C4-2B (cell line): ENCODE results near the gene CREB3L1.

ENCODE experiments used
- H3K27ac ChIP-seq: fragments of 450-650 bp; 2 replicates; pipeline ENCODE4 v1.5.1; 2017
- ZFX ChIP-seq: fragments of 450-650 bp; IDR thresholded peaks from 2 replicates; pipeline ENCODE4 v1.6.1; 2017
- TF ChIP-seq, protein P1 (sequence below): fragments of 450-650 bp; conservative IDR thresholded peaks from 2 replicates; pipeline ENCODE4 v1.5.1; 2017; ENCODE audit warnings: mild to moderate bottlenecking

Gene CREB3L1

DNA sequence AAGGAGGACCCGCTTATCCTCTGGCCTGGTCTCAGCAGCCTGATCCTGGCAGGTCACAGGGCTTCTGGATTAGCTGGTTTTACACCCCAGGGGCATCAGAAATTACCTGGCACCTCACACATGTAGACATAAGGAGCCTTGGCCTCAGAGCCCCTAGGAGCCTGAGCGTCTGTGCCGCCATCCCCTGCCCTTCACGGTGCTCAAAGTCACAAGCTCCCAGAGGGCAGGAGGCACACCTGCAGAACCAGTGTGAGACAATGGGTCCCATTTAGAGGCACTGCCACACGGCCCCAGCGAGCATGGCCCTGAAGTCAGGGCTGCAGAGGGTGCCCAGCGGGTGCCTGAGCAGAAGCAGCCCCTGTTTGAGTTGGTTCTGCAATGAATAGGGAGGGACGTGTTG is 73.7 kb downstream of the CREB3L1 start:
- no peak for TF ChIP-seq ZFX
- TF ChIP-seq, protein P1, sequence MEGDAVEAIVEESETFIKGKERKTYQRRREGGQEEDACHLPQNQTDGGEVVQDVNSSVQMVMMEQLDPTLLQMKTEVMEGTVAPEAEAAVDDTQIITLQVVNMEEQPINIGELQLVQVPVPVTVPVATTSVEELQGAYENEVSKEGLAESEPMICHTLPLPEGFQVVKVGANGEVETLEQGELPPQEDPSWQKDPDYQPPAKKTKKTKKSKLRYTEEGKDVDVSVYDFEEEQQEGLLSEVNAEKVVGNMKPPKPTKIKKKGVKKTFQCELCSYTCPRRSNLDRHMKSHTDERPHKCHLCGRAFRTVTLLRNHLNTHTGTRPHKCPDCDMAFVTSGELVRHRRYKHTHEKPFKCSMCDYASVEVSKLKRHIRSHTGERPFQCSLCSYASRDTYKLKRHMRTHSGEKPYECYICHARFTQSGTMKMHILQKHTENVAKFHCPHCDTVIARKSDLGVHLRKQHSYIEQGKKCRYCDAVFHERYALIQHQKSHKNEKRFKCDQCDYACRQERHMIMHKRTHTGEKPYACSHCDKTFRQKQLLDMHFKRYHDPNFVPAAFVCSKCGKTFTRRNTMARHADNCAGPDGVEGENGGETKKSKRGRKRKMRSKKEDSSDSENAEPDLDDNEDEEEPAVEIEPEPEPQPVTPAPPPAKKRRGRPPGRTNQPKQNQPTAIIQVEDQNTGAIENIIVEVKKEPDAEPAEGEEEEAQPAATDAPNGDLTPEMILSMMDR: no peak
- no peak overlapping the region for H3K27ac ChIP-seq

DNA sequence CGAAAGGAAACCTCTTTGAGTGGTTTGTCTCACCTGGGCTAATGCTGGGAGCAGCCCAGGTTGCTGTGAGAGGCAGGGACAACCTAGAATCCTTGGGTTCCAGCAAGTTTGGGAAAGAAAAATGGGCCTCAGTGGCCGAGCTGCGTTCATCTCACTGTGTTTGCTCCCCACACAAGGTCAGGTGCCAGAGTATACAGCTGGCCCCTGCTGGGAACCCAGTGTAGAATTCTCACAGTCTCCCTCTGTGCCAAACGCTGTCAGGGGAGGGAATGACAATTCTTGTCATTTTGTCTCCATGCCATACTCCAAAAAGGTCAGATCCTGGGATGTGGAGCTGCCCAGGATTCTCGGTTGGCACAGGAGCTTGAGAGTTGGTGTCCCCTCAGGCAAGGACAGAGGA is 74.1 kb downstream of the CREB3L1 start:
- no peak overlapping the region for H3K27ac ChIP-seq
- no peak for TF ChIP-seq ZFX
- TF ChIP-seq, protein P1: no peak

DNA sequence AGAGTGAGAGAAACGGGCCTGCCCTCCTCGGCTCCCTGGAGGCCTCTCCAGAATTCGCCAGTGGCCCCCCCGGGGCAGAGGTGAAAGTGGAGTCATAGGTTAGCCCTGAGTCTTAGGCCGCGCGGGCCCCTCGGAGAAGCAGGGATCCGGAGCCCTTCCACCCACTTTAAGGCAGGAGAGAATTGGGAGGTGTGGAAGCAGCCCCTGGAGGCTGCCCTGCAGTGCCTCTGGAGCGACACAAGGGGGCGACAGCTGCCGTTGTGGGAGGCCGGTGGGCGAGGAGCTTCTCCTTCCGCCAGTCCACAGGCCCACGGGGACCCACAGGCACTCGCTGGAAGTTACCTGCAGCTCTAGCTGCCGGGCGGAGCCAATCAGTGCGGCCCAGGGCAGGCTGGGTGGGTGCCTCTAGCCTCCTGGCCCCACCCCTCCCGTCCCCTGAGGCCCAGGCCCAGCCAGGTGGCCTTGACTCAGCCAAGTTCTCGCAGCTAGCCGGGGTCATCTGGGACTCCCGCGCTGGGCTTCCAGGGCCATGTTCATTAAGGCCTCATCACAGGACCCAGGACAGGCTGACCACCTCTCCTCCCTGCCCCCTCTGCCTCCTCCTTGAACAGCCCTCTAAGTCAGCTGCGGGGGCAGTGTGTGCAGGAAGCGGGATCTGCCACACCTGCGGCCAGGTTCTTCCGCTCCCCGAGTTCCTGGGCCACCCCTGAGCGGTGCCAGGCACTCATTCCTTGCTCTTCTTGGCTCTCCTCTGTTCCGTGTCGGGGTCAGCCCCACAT is 74.8 kb downstream of the CREB3L1 start:
- TF ChIP-seq, protein P1: peak; percentile 79
- TF ChIP-seq ZFX: no peak
- H3K27ac ChIP-seq: no peak overlapping the region

DNA sequence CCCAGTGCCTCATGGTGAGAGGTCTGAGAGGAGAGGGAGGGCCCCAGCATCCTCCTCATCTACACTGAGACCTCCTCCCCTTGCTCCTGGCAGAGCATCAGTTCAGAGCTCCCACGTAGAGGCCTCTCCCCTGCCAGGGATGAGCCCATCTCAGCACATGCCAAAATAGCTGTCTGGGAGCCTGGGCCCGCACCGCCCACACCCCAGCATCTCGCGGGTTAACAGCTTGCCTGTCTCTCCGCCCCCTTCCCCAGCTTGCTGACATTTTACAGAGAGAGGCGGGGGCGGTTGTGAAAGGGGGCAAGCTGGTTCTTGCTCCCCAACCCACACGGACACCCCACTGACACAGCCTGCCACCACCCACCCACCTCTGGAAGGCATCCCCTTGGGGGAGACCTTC is 76.2 kb downstream of the CREB3L1 start:
- TF ChIP-seq ZFX: no peak
- TF ChIP-seq, protein P1: no peak

DNA sequence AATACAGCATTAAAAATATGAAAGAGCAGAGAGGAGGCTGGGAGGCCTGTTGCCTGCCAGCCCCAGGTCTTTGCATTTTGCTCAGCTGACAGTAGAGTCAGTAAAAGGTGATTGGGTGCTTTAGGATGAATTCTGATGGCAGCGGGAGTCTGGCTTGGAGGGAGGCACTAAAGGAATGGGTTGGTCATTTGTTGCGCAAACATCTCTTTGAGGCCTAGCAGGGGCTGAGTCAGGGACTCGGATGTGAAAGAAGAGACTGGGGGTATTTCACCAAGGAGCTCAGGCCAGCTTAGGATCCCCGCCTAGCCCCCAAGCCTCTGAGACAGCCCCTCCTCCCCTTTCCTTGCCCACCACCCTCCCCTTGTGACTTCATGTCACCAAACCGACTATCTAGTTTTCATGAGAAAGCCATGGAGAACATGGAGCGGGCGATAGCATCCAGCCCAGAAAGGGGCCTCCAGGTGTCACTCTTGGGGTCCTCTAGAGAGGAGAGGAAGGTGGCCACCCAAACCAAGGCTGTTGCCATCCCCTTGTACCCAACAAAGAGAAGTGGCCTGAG is 79.5 kb downstream of the CREB3L1 start:
- TF ChIP-seq, protein P1: no peak
- TF ChIP-seq ZFX: no peak
- H3K27ac ChIP-seq: no peak overlapping the region

More for the DNA sequence above, 76.2 kb downstream of the CREB3L1 start:
- no peak overlapping the region for H3K27ac ChIP-seq

DNA sequence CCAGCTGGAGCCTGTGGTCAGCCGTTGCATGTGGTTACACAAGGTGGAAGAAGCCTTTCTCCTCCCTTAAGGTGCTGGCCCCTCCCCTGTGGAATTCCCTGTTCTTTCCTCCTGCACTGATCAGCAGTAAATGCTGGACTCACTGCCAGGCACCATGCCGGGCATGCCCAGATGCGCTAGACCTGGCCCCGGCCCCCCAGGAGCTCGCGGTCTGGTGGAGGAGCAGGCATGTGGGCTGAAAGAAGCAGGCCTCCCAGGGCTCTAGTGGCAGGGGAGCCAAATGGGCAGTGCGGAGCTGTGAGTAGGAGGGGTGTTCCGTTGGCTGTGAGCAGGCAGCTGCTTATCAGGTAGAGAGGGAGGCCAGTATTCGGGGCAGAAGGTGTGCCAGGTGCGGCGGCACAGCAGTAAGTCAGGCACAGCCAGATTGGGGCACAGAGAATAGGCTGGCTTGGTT is 80.0 kb downstream of the CREB3L1 start:
- TF ChIP-seq ZFX: no peak
- H3K27ac ChIP-seq: no peak overlapping the region

DNA sequence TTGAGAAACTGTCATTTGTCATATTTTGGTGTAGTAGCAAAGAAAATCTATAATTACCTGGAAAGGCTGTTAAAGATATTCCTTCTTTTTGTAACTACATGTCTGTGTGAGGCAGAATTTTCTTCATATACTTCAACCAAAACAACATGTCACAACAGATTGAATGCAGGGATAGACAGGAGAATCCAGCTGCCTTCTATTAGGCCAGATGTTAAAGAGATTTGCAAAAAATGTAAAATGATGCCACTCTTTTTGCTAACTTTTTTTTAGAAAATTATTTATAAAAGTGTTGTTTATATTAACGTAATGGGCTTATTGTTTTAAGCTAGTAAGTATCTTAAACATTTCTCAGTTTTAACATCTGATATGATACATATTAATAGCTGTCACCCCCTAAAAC is 82.5 kb downstream of the CREB3L1 start:
- TF ChIP-seq ZFX: no peak
- TF ChIP-seq, protein P1: no peak
- H3K27ac ChIP-seq: no peak overlapping the region

DNA sequence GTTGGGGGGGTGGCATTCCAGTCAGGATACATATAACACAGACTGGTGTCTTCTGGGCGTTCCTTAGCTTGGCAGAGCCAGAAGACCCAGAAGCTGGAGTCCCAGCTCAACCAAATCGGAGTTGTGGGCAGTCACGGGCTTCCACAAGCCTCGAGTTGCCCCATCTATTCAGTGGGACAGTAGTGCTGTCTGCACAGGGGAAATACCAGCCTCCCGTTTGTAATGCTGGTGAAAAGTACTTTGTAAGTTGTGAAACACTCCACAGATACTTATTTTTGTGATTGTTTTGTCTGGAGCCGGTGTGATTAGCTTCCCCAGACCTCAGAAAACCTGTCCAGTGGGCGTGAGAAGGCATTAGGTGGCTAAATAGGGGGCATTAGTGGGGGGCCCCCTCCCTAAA is 83.4 kb downstream of the CREB3L1 start:
- H3K27ac ChIP-seq: no peak overlapping the region
- TF ChIP-seq ZFX: no peak
- TF ChIP-seq, protein P1: no peak
